K562 (cell line): ENCODE data around the gene R3HDM1. TPM values are rescaled to one million over a fixed set of nuclear protein-coding genes. Genes with fewer than 3 reads are reported as not detected.

Source experiments
- CBX2 ChIP-seq: fragments of 200-600 bp; sonication (generic); IDR thresholded peaks from one replicate; pipeline ENCODE4 v1.6.1; 2012; ENCODE audit warnings: mild to moderate bottlenecking, low read length, inconsistent platforms; ENCODE audit not compliant: insufficient read depth, poor library complexity, severe bottlenecking
- CEBPZ ChIP-seq: fragments of 150-350 bp; IDR thresholded peaks from 2 replicates; pipeline ENCODE4 v1.6.1; 2014; ENCODE audit warnings: low read depth, mild to moderate bottlenecking, low read length, borderline replicate concordance
- DLX4 ChIP-seq: fragments of 250-450 bp; sonication (Bioruptor Pico); IDR thresholded peaks from 2 replicates; pipeline ENCODE4 v1.6.1; 2021; ENCODE audit warnings: mild to moderate bottlenecking
- FOXM1 ChIP-seq, 2 experiments: fragments of 450-650 bp in 1 of 2; sonication (generic) in 1 of 2; formaldehyde crosslinking in 1 of 2; IDR thresholded peaks; 2 replicates each; pipeline versions ENCODE4 v1.6.1 to v1.9.0; 2017 to 2022; ENCODE audit warnings: low read depth in 2 of 2, mild to moderate bottlenecking in 2 of 2, missing genetic modification reagents in 1 of 2, moderate library complexity in 1 of 2
- HBP1 ChIP-seq: fragments of 450-650 bp; formaldehyde crosslinking; IDR thresholded peaks from 2 replicates; pipeline ENCODE4 v1.4.0; 2022; ENCODE audit warnings: missing genetic modification characterization
- JUN ChIP-seq, 2 experiments: sonication (generic) in 1 of 2; formaldehyde crosslinking in 1 of 2; IDR thresholded peaks; 2 replicates each; pipeline versions ENCODE4 v1.6.1 to v1.8.0; 2012 to 2022; ENCODE audit warnings: borderline replicate concordance in 2 of 2, mild to moderate bottlenecking in 2 of 2, improper control_type of control experiment in 1 of 2, low read depth in 1 of 2, low read length in 1 of 2, missing genetic modification reagents in 1 of 2
- MCM7 ChIP-seq, 2 experiments: fragments of 450-650 bp; IDR thresholded peaks; 2 replicates each; pipeline ENCODE4 v1.6.1; 2016 to 2018
- POLR2AphosphoS2 ChIP-seq: IDR thresholded peaks from 2 replicates; pipeline ENCODE4 v1.6.1; 2012; ENCODE audit warnings: low read length, improper control_type of control experiment
- RFX5 ChIP-seq: IDR thresholded peaks from 2 replicates; pipeline ENCODE4 v1.6.1; 2011; ENCODE audit warnings: low read depth, mild to moderate bottlenecking, improper control_type of control experiment, low read length
- SIX5 ChIP-seq, 2 experiments: IDR thresholded peaks; 2 replicates each; pipeline ENCODE4 v1.6.1; 2011; ENCODE audit warnings: low read length in 2 of 2, borderline replicate concordance in 1 of 2, low read depth in 1 of 2, mild to moderate bottlenecking in 1 of 2, moderate library complexity in 1 of 2; ENCODE audit not compliant: insufficient read depth in 1 of 2
- THRAP3 ChIP-seq: fragments of 450-650 bp; IDR thresholded peaks from 2 replicates; pipeline ENCODE4 v1.6.1; 2016; ENCODE audit warnings: mild to moderate bottlenecking, inconsistent platforms, borderline replicate concordance
- ZNF316 ChIP-seq: fragments of 450-650 bp; IDR thresholded peaks from 2 replicates; pipeline ENCODE4 v1.6.1; 2016
- ZNF740 ChIP-seq, 3 experiments: fragments of 200-800 bp in 1 of 3; sonication (Bioruptor generic) in 1 of 3; sonication (generic) in 1 of 3; formaldehyde crosslinking in 1 of 3; IDR thresholded peaks; 2 replicates each; pipeline versions ENCODE4 v1.6.1 to v1.8.0; 2016 to 2022; ENCODE audit warnings: mild to moderate bottlenecking in 2 of 3, missing compliant biosample characterization in 2 of 3, missing genetic modification characterization in 2 of 3, missing genetic modification reagents in 1 of 3
- ZNF778 ChIP-seq: fragments of 450-650 bp; formaldehyde crosslinking; IDR thresholded peaks from 2 replicates; pipeline ENCODE4 v1.4.0; 2020; ENCODE audit warnings: mild to moderate bottlenecking, moderate library complexity
- polyA plus RNA-seq, 8 experiments: library from polyadenylated mRNA; depleted of rRNA in 4 of 8; stranded (reverse) in 5 of 8; unstranded in 3 of 8; fragments of >200 nt; fragmentation: Nextera tagmentation in 2 of 8; fragmentation: Illumina TruSeq in 1 of 8; extraction: Ambion mirVana in 2 of 8; extraction: Trizol in 1 of 8; gene quantifications; 2 replicates each; pipeline versions ENCODE4 v1.2.1 to v1.2.3, GENCODE V29; 2011 to 2014; ENCODE audit warnings: inconsistent platforms in 1 of 8, missing spikeins in 1 of 8
- total RNA-seq, 7 experiments: library from RNA; depleted of rRNA in 6 of 7; stranded (reverse); fragments of >200 nt in 6 of 7; fragmentation: Illumina TruSeq in 2 of 7; extraction: Trizol in 2 of 7; gene quantifications; 2 replicates each; pipeline versions ENCODE4 v1.2.1 to v1.2.3, GENCODE V29; 2011 to 2021; ENCODE audit warnings: low replicate concordance in 1 of 7

Gene R3HDM1
- total and polyA plus RNA-seq, 9 of the 15 experiments (the other 6 are each of a cell fraction or from before 2014, with no cell fraction given), result 12.4 to 89.4 (median 31.0) TPM

- no peak for TF ChIP-seq ZNF740 (CRISPR knock-in tag; IDR thresholded peaks at IDR 0.05)
- no peak for TF ChIP-seq ZNF740 (tag; IDR thresholded peaks at IDR 0.05)
- no peak for TF ChIP-seq FOXM1 (IDR thresholded peaks at IDR 0.05; ENCODE audit: low read depth)
- TF ChIP-seq FOXM1 (CRISPR knock-in tag; IDR thresholded peaks at IDR 0.05; ENCODE audit: low read depth), result no peak
- no peak for TF ChIP-seq DLX4
- TF ChIP-seq CEBPZ, result no peak
- no peak for TF ChIP-seq THRAP3
- no peak for TF ChIP-seq JUN (IDR thresholded peaks at IDR 0.05; ENCODE audit: borderline replicate concordance, low read depth, low read length)
- no peak for TF ChIP-seq JUN (CRISPR knock-in tag; IDR thresholded peaks at IDR 0.05; ENCODE audit: borderline replicate concordance)
- no peak for TF ChIP-seq MCM7 (IDR thresholded peaks at IDR 0.05)
- no peak for TF ChIP-seq SIX5 (IDR thresholded peaks at IDR 0.05; ENCODE audit: borderline replicate concordance in 1 of 2, insufficient read depth in 1 of 2, low read depth in 1 of 2, low read length in 2 of 2)
- TF ChIP-seq ZNF778 (CRISPR knock-in tag), result no peak
- TF ChIP-seq HBP1 (CRISPR knock-in tag), result no peak
- peak; percentile 93 for TF ChIP-seq ZNF316
- no peak for TF ChIP-seq CBX2
- TF ChIP-seq POLR2AphosphoS2, result no peak
- TF ChIP-seq RFX5, result no peak
Observed at GRCh38 chr2:135547311-135547710, 16.0 kb downstream of the R3HDM1 start (continued).
